GM23338 (cell line): ENCODE results near the gene MCAM. TPM values are rescaled to one million over a fixed set of nuclear protein-coding genes. Genes with fewer than 3 reads are reported as not detected.

Experiments
- ATAC-seq: fragments of 200-7000 bp; cut with Tn5 transposase; 3 replicates; pipeline ENCODE4 v1.9.1; 2020
- DNase-seq: peaks from one replicate; pipeline ENCODE4 v3.0.0-alpha.2; 2015; ENCODE audit warnings: low spot score
- H2AFZ ChIP-seq: fragments of 200-600 bp; sonication (generic); 2 replicates; pipeline ENCODE4 v1.8.0; 2016; ENCODE audit warnings: antibody characterized with exemption, mild to moderate bottlenecking, moderate library complexity
- H3F3A ChIP-seq: fragments of 200-600 bp; sonication (generic); replicated peaks from 2 replicates; pipeline ENCODE4 v1.8.0; 2017; ENCODE audit warnings: antibody characterized with exemption, mixed run types, low read depth
- H3K27ac ChIP-seq: fragments of 200-600 bp; sonication (generic); 2 replicates; pipeline ENCODE4 v1.6.1; 2016; ENCODE audit warnings: low read depth
- H3K27me3 ChIP-seq: fragments of 200-600 bp; sonication (generic); 2 replicates; pipeline ENCODE4 v1.8.0; 2016; ENCODE audit warnings: mild to moderate bottlenecking, mixed run types, moderate library complexity; ENCODE audit not compliant: insufficient read depth
- H3K36me3 ChIP-seq: fragments of 200-600 bp; sonication (generic); 2 replicates; pipeline ENCODE4 v1.8.0; 2016; ENCODE audit warnings: mild to moderate bottlenecking; ENCODE audit not compliant: insufficient read depth
- H3K4me1 ChIP-seq: fragments of 200-600 bp; sonication (generic); 2 replicates; pipeline ENCODE4 v1.8.0; 2016; ENCODE audit warnings: mild to moderate bottlenecking, moderate library complexity; ENCODE audit not compliant: insufficient read depth
- H3K4me2 ChIP-seq: fragments of 200-600 bp; sonication (generic); 2 replicates; pipeline ENCODE4 v1.7.1; 2017; ENCODE audit warnings: mixed run types
- H3K4me3 ChIP-seq: fragments of 200-600 bp; sonication (generic); 2 replicates; pipeline ENCODE4 v1.6.1; 2016; ENCODE audit warnings: mixed run types
- H3K79me2 ChIP-seq: fragments of 200-600 bp; sonication (generic); replicated peaks from 2 replicates; pipeline ENCODE4 v1.8.0; 2017; ENCODE audit warnings: mild to moderate bottlenecking; ENCODE audit not compliant: insufficient read depth
- H3K9me2 ChIP-seq: fragments of 200-600 bp; sonication (generic); 2 replicates; pipeline ENCODE4 v1.8.0; 2017; ENCODE audit not compliant: insufficient read depth
- H4K20me1 ChIP-seq: fragments of 200-600 bp; sonication (generic); replicated peaks from 2 replicates; pipeline ENCODE4 v1.8.0; 2017; ENCODE audit warnings: mild to moderate bottlenecking; ENCODE audit not compliant: insufficient read depth
- H3K27ac Mint-ChIP-seq: 2 replicates; pipeline ENCODE4 v1.8.0; 2020; ENCODE audit warnings: inconsistent platforms, mild to moderate bottlenecking, moderate library complexity, mixed read lengths
- H3K27me3 Mint-ChIP-seq: 3 replicates; pipeline ENCODE4 v1.8.0; 2022; ENCODE audit warnings: low read depth, mild to moderate bottlenecking, moderate library complexity, mixed read lengths, inconsistent platforms; ENCODE audit not compliant: insufficient read depth, poor library complexity
- H3K36me3 Mint-ChIP-seq: 3 replicates; pipeline ENCODE4 v1.8.0; 2021; ENCODE audit warnings: low read depth, mild to moderate bottlenecking, inconsistent platforms, moderate library complexity, mixed read lengths
- H3K4me1 Mint-ChIP-seq: 3 replicates; pipeline ENCODE4 v1.8.0; 2020; ENCODE audit warnings: mild to moderate bottlenecking, inconsistent platforms, mixed read lengths
- H3K4me3 Mint-ChIP-seq: 3 replicates; pipeline ENCODE4 v1.8.0; 2021; ENCODE audit warnings: moderate library complexity, mild to moderate bottlenecking, inconsistent platforms, mixed read lengths
- H3K9me3 Mint-ChIP-seq: 3 replicates; pipeline ENCODE4 v1.8.0; 2020; ENCODE audit warnings: moderate library complexity, mild to moderate bottlenecking, inconsistent platforms, mixed read lengths
- CREB1 ChIP-seq: fragments of 250-450 bp; sonication (Bioruptor Pico); IDR thresholded peaks from 2 replicates; pipeline ENCODE4 v1.5.0; 2020; ENCODE audit warnings: low read depth, mild to moderate bottlenecking, moderate library complexity
- EZH2 ChIP-seq: fragments of 200-600 bp; sonication (generic); IDR thresholded peaks from one replicate; pipeline ENCODE4 v1.8.0; 2017; ENCODE audit warnings: antibody characterized with exemption, mild to moderate bottlenecking, low read depth; ENCODE audit not compliant: unreplicated experiment
- EZH2phosphoT487 ChIP-seq: fragments of 200-600 bp; sonication (generic); IDR thresholded peaks from one replicate; pipeline ENCODE4 v1.8.1; 2018; ENCODE audit warnings: antibody characterized with exemption; ENCODE audit not compliant: unreplicated experiment
- JUNB ChIP-seq: IDR thresholded peaks from one replicate; pipeline ENCODE4 v1.6.1; 2016; ENCODE audit warnings: antibody characterized with exemption; ENCODE audit not compliant: unreplicated experiment
- NANOG ChIP-seq: IDR thresholded peaks from 2 replicates; pipeline ENCODE4 v1.6.1; 2016; ENCODE audit warnings: antibody characterized with exemption, borderline replicate concordance
- POLR2AphosphoS5 ChIP-seq: IDR thresholded peaks from 2 replicates; pipeline ENCODE4 v1.6.1; 2016; ENCODE audit warnings: antibody characterized with exemption, low read depth
- STAT1 ChIP-seq: IDR thresholded peaks from one replicate; pipeline ENCODE4 v1.6.1; 2016; ENCODE audit warnings: antibody characterized with exemption; ENCODE audit not compliant: unreplicated experiment
- ZNF114 ChIP-seq: fragments of 250-450 bp; sonication (Bioruptor Pico); IDR thresholded peaks from 2 replicates; pipeline ENCODE4 v1.5.0; 2020; ENCODE audit warnings: mild to moderate bottlenecking, moderate library complexity
- ZNF331 ChIP-seq: fragments of 250-450 bp; sonication (Bioruptor Pico); IDR thresholded peaks from 2 replicates; pipeline ENCODE4 v1.5.0; 2020; ENCODE audit warnings: low read depth, mild to moderate bottlenecking, moderate library complexity
- polyA plus RNA-seq: library from polyadenylated mRNA; unstranded; fragments of >200 nt; fragmentation: Nextera tagmentation; extraction: Ambion mirVana; gene quantifications from 2 replicates; pipeline ENCODE4 v1.2.1, GENCODE V29; 2016
- total RNA-seq: library from RNA; depleted of rRNA; stranded (reverse); fragments of >200 nt; shearing (Covaris generic); gene quantifications from 2 replicates; pipeline ENCODE4 v1.2.3, GENCODE V29; 2014
- TF ChIP-seq, protein P1 (sequence below), 2 experiments: fragments of 200-600 bp in 1 of 2; sonication (generic) in 1 of 2; conservative IDR thresholded peaks; 2 replicates each; pipeline versions ENCODE4 v1.5.1 to v1.6.1; 2016 to 2017; ENCODE audit warnings: antibody characterized with exemption in 2 of 2, low read depth in 2 of 2, mild to moderate bottlenecking in 2 of 2, moderate library complexity in 1 of 2
- TF ChIP-seq, protein P2 (sequence below): IDR thresholded peaks from one replicate; pipeline ENCODE4 v1.6.1; 2018; ENCODE audit warnings: antibody characterized with exemption; ENCODE audit not compliant: unreplicated experiment
- TF ChIP-seq, protein P3 (sequence below): fragments of 250-450 bp; sonication (Bioruptor Pico); IDR thresholded peaks from 2 replicates; pipeline ENCODE4 v1.5.0; 2020; ENCODE audit warnings: mild to moderate bottlenecking, moderate library complexity
- TF ChIP-seq, protein P4 (sequence below): IDR thresholded peaks from 2 replicates; pipeline ENCODE4 v1.6.1; 2016; ENCODE audit warnings: antibody characterized with exemption

The MCAM gene
- total and polyA plus RNA-seq, 2 experiments from 2014 or later: 8.9 to 79.5 TPM

DNA sequence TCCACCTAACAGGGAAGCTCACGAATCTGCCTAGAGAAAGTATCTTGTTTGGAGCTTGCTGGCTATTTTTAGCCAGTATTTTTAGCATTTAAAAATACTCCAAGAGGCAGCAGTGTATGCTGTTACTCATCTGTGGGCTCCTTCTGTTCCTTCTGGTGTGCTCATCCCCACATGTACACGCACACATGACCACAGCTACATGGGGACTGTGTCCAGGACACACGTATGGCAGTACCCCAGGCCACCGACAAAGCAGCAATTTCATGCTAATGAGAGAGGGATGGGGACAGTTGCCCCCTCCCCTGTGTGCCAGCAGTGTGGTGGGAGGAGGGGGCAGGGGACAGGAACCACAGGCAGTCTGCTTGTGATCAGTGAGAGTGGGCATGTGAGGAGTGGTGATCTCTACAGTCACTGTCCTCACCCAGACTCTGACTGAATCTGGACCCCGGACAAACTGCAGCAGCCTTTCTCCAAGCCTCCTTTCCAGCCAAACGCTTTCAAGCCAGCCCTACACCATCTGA lies 48.2 kb upstream of the MCAM start:
- H3K27ac ChIP-seq: no peak overlapping the region
- H3K4me3 ChIP-seq: no peak overlapping the region
- TF ChIP-seq, protein P1, sequence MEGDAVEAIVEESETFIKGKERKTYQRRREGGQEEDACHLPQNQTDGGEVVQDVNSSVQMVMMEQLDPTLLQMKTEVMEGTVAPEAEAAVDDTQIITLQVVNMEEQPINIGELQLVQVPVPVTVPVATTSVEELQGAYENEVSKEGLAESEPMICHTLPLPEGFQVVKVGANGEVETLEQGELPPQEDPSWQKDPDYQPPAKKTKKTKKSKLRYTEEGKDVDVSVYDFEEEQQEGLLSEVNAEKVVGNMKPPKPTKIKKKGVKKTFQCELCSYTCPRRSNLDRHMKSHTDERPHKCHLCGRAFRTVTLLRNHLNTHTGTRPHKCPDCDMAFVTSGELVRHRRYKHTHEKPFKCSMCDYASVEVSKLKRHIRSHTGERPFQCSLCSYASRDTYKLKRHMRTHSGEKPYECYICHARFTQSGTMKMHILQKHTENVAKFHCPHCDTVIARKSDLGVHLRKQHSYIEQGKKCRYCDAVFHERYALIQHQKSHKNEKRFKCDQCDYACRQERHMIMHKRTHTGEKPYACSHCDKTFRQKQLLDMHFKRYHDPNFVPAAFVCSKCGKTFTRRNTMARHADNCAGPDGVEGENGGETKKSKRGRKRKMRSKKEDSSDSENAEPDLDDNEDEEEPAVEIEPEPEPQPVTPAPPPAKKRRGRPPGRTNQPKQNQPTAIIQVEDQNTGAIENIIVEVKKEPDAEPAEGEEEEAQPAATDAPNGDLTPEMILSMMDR (conservative IDR thresholded peaks at IDR 0.05; ENCODE audit: low read depth in 2 of 2): no peak
- TF ChIP-seq POLR2AphosphoS5: no peak
- TF ChIP-seq ZNF331 (CRISPR knock-in tag): no peak
- TF ChIP-seq, protein P2, sequence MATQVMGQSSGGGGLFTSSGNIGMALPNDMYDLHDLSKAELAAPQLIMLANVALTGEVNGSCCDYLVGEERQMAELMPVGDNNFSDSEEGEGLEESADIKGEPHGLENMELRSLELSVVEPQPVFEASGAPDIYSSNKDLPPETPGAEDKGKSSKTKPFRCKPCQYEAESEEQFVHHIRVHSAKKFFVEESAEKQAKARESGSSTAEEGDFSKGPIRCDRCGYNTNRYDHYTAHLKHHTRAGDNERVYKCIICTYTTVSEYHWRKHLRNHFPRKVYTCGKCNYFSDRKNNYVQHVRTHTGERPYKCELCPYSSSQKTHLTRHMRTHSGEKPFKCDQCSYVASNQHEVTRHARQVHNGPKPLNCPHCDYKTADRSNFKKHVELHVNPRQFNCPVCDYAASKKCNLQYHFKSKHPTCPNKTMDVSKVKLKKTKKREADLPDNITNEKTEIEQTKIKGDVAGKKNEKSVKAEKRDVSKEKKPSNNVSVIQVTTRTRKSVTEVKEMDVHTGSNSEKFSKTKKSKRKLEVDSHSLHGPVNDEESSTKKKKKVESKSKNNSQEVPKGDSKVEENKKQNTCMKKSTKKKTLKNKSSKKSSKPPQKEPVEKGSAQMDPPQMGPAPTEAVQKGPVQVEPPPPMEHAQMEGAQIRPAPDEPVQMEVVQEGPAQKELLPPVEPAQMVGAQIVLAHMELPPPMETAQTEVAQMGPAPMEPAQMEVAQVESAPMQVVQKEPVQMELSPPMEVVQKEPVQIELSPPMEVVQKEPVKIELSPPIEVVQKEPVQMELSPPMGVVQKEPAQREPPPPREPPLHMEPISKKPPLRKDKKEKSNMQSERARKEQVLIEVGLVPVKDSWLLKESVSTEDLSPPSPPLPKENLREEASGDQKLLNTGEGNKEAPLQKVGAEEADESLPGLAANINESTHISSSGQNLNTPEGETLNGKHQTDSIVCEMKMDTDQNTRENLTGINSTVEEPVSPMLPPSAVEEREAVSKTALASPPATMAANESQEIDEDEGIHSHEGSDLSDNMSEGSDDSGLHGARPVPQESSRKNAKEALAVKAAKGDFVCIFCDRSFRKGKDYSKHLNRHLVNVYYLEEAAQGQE: no peak
- TF ChIP-seq NANOG: no peak
- TF ChIP-seq EZH2: no peak
- TF ChIP-seq, protein P3, sequence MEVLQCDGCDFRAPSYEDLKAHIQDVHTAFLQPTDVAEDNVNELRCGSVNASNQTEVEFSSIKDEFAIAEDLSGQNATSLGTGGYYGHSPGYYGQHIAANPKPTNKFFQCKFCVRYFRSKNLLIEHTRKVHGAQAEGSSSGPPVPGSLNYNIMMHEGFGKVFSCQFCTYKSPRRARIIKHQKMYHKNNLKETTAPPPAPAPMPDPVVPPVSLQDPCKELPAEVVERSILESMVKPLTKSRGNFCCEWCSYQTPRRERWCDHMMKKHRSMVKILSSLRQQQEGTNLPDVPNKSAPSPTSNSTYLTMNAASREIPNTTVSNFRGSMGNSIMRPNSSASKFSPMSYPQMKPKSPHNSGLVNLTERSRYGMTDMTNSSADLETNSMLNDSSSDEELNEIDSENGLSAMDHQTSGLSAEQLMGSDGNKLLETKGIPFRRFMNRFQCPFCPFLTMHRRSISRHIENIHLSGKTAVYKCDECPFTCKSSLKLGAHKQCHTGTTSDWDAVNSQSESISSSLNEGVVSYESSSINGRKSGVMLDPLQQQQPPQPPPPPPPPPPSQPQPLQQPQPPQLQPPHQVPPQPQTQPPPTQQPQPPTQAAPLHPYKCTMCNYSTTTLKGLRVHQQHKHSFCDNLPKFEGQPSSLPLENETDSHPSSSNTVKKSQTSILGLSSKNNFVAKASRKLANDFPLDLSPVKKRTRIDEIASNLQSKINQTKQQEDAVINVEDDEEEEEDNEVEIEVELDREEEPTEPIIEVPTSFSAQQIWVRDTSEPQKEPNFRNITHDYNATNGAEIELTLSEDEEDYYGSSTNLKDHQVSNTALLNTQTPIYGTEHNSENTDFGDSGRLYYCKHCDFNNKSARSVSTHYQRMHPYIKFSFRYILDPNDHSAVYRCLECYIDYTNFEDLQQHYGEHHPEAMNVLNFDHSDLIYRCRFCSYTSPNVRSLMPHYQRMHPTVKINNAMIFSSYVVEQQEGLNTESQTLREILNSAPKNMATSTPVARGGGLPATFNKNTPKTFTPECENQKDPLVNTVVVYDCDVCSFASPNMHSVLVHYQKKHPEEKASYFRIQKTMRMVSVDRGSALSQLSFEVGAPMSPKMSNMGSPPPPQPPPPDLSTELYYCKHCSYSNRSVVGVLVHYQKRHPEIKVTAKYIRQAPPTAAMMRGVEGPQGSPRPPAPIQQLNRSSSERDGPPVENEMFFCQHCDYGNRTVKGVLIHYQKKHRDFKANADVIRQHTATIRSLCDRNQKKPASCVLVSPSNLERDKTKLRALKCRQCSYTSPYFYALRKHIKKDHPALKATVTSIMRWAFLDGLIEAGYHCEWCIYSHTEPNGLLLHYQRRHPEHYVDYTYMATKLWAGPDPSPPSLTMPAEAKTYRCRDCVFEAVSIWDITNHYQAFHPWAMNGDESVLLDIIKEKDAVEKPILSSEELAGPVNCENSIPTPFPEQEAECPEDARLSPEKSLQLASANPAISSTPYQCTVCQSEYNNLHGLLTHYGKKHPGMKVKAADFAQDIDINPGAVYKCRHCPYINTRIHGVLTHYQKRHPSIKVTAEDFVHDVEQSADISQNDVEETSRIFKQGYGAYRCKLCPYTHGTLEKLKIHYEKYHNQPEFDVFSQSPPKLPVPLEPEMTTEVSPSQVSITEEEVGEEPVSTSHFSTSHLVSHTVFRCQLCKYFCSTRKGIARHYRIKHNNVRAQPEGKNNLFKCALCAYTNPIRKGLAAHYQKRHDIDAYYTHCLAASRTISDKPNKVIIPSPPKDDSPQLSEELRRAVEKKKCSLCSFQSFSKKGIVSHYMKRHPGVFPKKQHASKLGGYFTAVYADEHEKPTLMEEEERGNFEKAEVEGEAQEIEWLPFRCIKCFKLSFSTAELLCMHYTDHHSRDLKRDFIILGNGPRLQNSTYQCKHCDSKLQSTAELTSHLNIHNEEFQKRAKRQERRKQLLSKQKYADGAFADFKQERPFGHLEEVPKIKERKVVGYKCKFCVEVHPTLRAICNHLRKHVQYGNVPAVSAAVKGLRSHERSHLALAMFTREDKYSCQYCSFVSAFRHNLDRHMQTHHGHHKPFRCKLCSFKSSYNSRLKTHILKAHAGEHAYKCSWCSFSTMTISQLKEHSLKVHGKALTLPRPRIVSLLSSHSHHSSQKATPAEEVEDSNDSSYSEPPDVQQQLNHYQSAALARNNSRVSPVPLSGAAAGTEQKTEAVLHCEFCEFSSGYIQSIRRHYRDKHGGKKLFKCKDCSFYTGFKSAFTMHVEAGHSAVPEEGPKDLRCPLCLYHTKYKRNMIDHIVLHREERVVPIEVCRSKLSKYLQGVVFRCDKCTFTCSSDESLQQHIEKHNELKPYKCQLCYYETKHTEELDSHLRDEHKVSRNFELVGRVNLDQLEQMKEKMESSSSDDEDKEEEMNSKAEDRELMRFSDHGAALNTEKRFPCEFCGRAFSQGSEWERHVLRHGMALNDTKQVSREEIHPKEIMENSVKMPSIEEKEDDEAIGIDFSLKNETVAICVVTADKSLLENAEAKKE: no peak
- no peak for TF ChIP-seq EZH2phosphoT487
- TF ChIP-seq JUNB: no peak
- TF ChIP-seq CREB1 (CRISPR knock-in tag): no peak
- no peak for TF ChIP-seq ZNF114 (CRISPR knock-in tag)
- TF ChIP-seq, protein P4, sequence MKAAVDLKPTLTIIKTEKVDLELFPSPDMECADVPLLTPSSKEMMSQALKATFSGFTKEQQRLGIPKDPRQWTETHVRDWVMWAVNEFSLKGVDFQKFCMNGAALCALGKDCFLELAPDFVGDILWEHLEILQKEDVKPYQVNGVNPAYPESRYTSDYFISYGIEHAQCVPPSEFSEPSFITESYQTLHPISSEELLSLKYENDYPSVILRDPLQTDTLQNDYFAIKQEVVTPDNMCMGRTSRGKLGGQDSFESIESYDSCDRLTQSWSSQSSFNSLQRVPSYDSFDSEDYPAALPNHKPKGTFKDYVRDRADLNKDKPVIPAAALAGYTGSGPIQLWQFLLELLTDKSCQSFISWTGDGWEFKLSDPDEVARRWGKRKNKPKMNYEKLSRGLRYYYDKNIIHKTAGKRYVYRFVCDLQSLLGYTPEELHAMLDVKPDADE: no peak
- TF ChIP-seq STAT1: no peak
- H3K9me3 Mint-ChIP-seq: peaks cover 2% of the 10 kb centered on the region; the same call in 1 of the 3 replicates
- peaks cover 49% of the 10 kb centered on the region for H3K27me3 ChIP-seq
- no peaks in the 10 kb centered on the region for H3K79me2 ChIP-seq
- ATAC-seq (no peak), DNase-seq (no peak)
- H3K27ac Mint-ChIP-seq: no peak overlapping the region
- H3K4me1 Mint-ChIP-seq: peaks cover 57% of the 10 kb centered on the region
- no peaks in the 10 kb centered on the region; the same call in 1 of the 3 replicates for H3K36me3 Mint-ChIP-seq
- H3K4me2 ChIP-seq: peak overlapping the region; percentile 76
- H3K36me3 ChIP-seq: no peaks in the 10 kb centered on the region
- H3K9me2 ChIP-seq: no peaks in the 10 kb centered on the region
- H3K27me3 Mint-ChIP-seq: peaks cover 44% of the 10 kb centered on the region
- peaks cover 41% of the 10 kb centered on the region for H3K4me1 ChIP-seq
- peaks cover 4% of the 10 kb centered on the region; the same call in 1 of the 2 replicates for H4K20me1 ChIP-seq
- no peaks in the 10 kb centered on the region; the same call in 1 of the 2 replicates for H3F3A ChIP-seq
- H3K4me3 Mint-ChIP-seq: no peak overlapping the region; the same call in 2 of the 3 replicates
- H2AFZ ChIP-seq: no peak overlapping the region
